ENCODE results near the gene TEX44.
"Not testable (repeated sequence)": the region's sequence is repeated elsewhere in the genome, so short reads cannot be mapped to it uniquely, and the experiment has no call there.

Gene TEX44

GRCh38 chr2:231592636-231593145, at the start of gene TEX44:
TEX44 (plus strand) TSS chr2:231592864; CDS start chr2:231592952, 88 bp downstream.
- no peak for DNase-seq (ENCODE audit: low read depth in 1 of 2, low spot score in 1 of 2)

GRCh38 chr2:231545105-231545902, 47.4 kb upstream of the TEX44 start:
- DNase-seq (ENCODE audit: low read depth in 1 of 2, low spot score in 1 of 2) = no peak

- DNase-seq (ENCODE audit: low read depth in 1 of 2, low spot score in 1 of 2) = no peak
Observed at GRCh38 chr2:231546014-231546715, 46.5 kb upstream of the TEX44 start.

- DNase-seq (ENCODE audit: low read depth in 1 of 2, low spot score in 1 of 2) = no peak
Observed at GRCh38 chr2:231547315-231548110, 45.2 kb upstream of the TEX44 start.

- DNase-seq (ENCODE audit: low read depth in 1 of 2, low spot score in 1 of 2) = no peak
Observed at GRCh38 chr2:231548752-231549151, 43.9 kb upstream of the TEX44 start.

- no peak for DNase-seq (ENCODE audit: low read depth in 1 of 2, low spot score in 1 of 2)
Observed at GRCh38 chr2:231549446-231550239, 43.0 kb upstream of the TEX44 start.

- DNase-seq (ENCODE audit: low read depth in 1 of 2, low spot score in 1 of 2) = no peak
Observed at GRCh38 chr2:231552752-231553151, 39.9 kb upstream of the TEX44 start.

GRCh38 chr2:231554327-231554726, 38.3 kb upstream of the TEX44 start:
- no peak for DNase-seq (ENCODE audit: low read depth in 1 of 2, low spot score in 1 of 2)

GRCh38 chr2:231554748-231555545, 37.7 kb upstream of the TEX44 start:
- no peak for DNase-seq (ENCODE audit: low read depth in 1 of 2, low spot score in 1 of 2)

GRCh38 chr2:231556496-231556895, 36.2 kb upstream of the TEX44 start:
- not testable (repeated sequence) for DNase-seq (ENCODE audit: low read depth in 1 of 2, low spot score in 1 of 2)

GRCh38 chr2:231556981-231557380, 35.7 kb upstream of the TEX44 start:
- no peak for DNase-seq (ENCODE audit: low read depth in 1 of 2, low spot score in 1 of 2)

- peak in 1 of 2 donors; percentile 20 for DNase-seq (ENCODE audit: low read depth in 1 of 2, low spot score in 1 of 2)
Observed at GRCh38 chr2:231557571-231558217, 35.0 kb upstream of the TEX44 start.

- no peak for DNase-seq (ENCODE audit: low read depth in 1 of 2, low spot score in 1 of 2)
Observed at GRCh38 chr2:231563378-231563961, 29.2 kb upstream of the TEX44 start.

GRCh38 chr2:231565887-231566594, 26.6 kb upstream of the TEX44 start:
- DNase-seq (ENCODE audit: low read depth in 1 of 2, low spot score in 1 of 2) = no peak

GRCh38 chr2:231567159-231567558, 25.5 kb upstream of the TEX44 start:
- DNase-seq (ENCODE audit: low read depth in 1 of 2, low spot score in 1 of 2) = no peak

- DNase-seq (ENCODE audit: low read depth in 1 of 2, low spot score in 1 of 2) = no peak
Observed at GRCh38 chr2:231568098-231568784, 24.4 kb upstream of the TEX44 start.

- DNase-seq (ENCODE audit: low read depth in 1 of 2, low spot score in 1 of 2) = no peak
Observed at GRCh38 chr2:231568785-231569435, 23.8 kb upstream of the TEX44 start.

All from stimulated activated CD4-positive, alpha-beta T cell treated with anti-CD3 and anti-CD28 coated beads, Interleukin-15, amount 100 ng/mL, for 1 hour (primary cell).